ENCODE measurements around the gene RBBP8NL. TPM values are rescaled to one million over a fixed set of nuclear protein-coding genes. Genes with fewer than 3 reads are reported as not detected.

The RBBP8NL gene
- total RNA-seq, 1 experiment from 2014 or later: 0.28 TPM

DNA sequence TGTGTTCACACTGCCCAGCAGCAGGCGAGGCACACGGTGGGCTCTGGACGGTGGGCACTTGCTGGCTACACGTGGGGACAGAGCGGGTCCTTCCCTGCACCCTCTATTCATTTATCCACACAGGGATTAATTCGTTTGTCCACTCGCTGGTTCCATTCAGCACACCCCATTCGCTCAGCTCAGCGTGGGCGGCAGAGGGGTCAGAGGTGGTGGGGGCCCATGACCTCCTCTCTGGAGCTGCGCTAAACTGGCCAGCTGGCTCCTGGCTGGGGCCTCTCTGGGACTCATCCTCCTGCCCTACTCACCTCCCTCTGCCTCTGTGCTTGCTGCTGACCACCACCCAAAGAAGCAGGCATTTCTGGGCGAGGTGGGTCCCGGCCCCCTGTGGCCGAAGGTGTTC, 21.4 kb upstream of the RBBP8NL start:
- no peaks in the 10 kb centered on the region; a peak in 1 of 7 replicates for H3K36me3 Mint-ChIP-seq (ENCODE audit: insufficient read depth in 1 of 3, low read depth in 3 of 3)
- Histone ChIP-seq H3K79me2 (ENCODE audit: insufficient read depth, low read length) (no peaks in the 10 kb centered on the region), H2BK12ac (ENCODE audit: insufficient read length, low read depth, low read length) (no peak overlapping the region), H4K91ac (ENCODE audit: insufficient read length, low read depth, low read length) (no peak overlapping the region), H4K5ac (ENCODE audit: insufficient read length, low read depth, low read length) (no peak overlapping the region), H3K56ac (ENCODE audit: insufficient read length, low read depth, low read length) (no peak overlapping the region), H2AFZ (ENCODE audit: low read length) (no peak overlapping the region), H3K79me1 (ENCODE audit: insufficient read depth, low read depth, low read length, poor library complexity, severe bottlenecking) (no peaks in the 10 kb centered on the region), H3T11ph (ENCODE audit: low read length) (no peak overlapping the region), H3K4me1 (ENCODE audit: insufficient read depth, low read length) (no peaks in the 10 kb centered on the region), H2AK5ac (ENCODE audit: insufficient read length, low read length) (no peak overlapping the region), H3K23me2 (ENCODE audit: insufficient read length, low read depth, low read length, poor library complexity, severe bottlenecking) (no peaks in the 10 kb centered on the region), H2BK5ac (ENCODE audit: insufficient read length, low read length) (no peak overlapping the region), H3K23ac (ENCODE audit: insufficient read length, low read depth, low read length) (no peak overlapping the region), H2BK120ac (ENCODE audit: low read depth, low read length, poor library complexity, severe bottlenecking) (no peak overlapping the region), H3K9ac (ENCODE audit: extremely low read depth, insufficient read length, low read length) (no peak overlapping the region), H3K18ac (ENCODE audit: insufficient read length, low read depth, low read length) (no peak overlapping the region), H2BK15ac (ENCODE audit: low read depth, low read length) (no peak overlapping the region), H3K27ac (ENCODE audit: insufficient read length, low read depth, low read length) (no peak overlapping the region), H3K9me3 (ENCODE audit: control insufficient read depth, low read depth, low read length) (no peaks in the 10 kb centered on the region), H3K27me3 (ENCODE audit: insufficient read depth, low read length) (no peaks in the 10 kb centered on the region), H4K8ac (replicated peaks; ENCODE audit: insufficient read length, low read depth, low read length) (no peak overlapping the region), H3K4ac (ENCODE audit: low read depth, low read length) (no peak overlapping the region), H3K14ac (ENCODE audit: insufficient read depth, low read length) (0 out of 2 replicates have a peak overlapping the region, but pooled peaks have one; percentile 41), H2BK20ac (ENCODE audit: low read depth, low read length, poor library complexity, severe bottlenecking) (no peak overlapping the region), H3K4me2 (ENCODE audit: insufficient read depth, insufficient read length, low read length) (no peak overlapping the region), H4K20me1 (ENCODE audit: control insufficient read depth, insufficient read depth, insufficient read length) (no peaks in the 10 kb centered on the region)
- no peak overlapping the region for H3K27ac Mint-ChIP-seq
- H3K4me1 Mint-ChIP-seq: peaks cover 0 to 5% of the 10 kb centered on the region in 2 experiments; a peak in 2 of 4 replicates
- no peak overlapping the region for H3K4me3 Mint-ChIP-seq
- WGBS (ENCODE audit: extremely low coverage, insufficient read length, low lambda C conversion rate): no CpG with 5 or more reads among the region's 14 CpGs
- H3K9me3 Mint-ChIP-seq: no peaks in the 10 kb centered on the region
- no peak for DNase-seq
- TF ChIP-seq, protein P1, sequence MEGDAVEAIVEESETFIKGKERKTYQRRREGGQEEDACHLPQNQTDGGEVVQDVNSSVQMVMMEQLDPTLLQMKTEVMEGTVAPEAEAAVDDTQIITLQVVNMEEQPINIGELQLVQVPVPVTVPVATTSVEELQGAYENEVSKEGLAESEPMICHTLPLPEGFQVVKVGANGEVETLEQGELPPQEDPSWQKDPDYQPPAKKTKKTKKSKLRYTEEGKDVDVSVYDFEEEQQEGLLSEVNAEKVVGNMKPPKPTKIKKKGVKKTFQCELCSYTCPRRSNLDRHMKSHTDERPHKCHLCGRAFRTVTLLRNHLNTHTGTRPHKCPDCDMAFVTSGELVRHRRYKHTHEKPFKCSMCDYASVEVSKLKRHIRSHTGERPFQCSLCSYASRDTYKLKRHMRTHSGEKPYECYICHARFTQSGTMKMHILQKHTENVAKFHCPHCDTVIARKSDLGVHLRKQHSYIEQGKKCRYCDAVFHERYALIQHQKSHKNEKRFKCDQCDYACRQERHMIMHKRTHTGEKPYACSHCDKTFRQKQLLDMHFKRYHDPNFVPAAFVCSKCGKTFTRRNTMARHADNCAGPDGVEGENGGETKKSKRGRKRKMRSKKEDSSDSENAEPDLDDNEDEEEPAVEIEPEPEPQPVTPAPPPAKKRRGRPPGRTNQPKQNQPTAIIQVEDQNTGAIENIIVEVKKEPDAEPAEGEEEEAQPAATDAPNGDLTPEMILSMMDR (conservative IDR thresholded peaks at IDR 0.05): no peak
- peaks cover 13% of the 10 kb centered on the region for H3K27me3 Mint-ChIP-seq (ENCODE audit: low read depth)

Measured in H9 (cell line).